Retinal pigment epithelial cell (primary cell): ENCODE measurements around the gene PTPRK.

ENCODE experiments used
- DNase-seq: peaks from one replicate; pipeline ENCODE4 v3.0.0-alpha.2; 2010; ENCODE audit warnings: low read depth
- H3K4me3 ChIP-seq: 2 replicates; pipeline ENCODE4 v1.5.1; 2011; ENCODE audit warnings: mild to moderate bottlenecking, low read length, control low read depth, moderate library complexity
- TF ChIP-seq, protein P1 (sequence below): conservative IDR thresholded peaks from 2 replicates; pipeline ENCODE4 v1.5.1; 2011; ENCODE audit warnings: low read depth, low read length, control low read depth, inconsistent platforms

PTPRK gene

DNA sequence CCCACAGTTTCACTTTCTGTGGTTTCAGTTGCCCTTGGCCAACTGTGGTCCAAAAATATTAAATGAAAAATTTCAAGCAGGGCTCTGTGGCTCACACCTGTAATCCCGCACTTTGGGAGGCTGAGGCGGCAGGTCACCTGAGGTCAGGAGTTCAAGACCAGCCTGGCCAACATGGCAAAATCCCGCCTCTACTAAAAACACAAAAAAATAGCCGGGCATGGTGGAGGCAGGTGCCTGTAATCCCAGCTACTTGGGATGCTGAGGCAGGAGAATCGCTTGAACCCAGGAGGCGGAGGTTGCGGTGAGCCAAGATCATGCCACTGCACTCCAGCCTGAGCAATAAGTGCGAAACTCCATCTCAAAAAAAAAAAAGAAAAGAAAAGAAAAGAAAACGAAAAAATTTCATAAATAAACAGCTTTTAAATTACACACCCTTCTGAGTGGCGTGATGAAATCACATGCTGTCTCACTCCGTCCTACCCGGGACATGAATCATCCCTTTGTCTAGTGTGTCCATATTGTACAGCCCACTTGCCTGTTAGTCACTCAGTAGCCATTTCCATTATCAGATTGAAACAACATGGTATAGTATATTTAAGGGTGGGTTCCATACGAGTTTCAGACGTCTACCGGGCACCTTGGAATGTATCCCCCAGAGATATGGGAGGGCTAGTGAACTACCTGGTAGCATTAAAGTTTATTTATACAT is 11.7 kb downstream of the PTPRK start:
- DNase-seq, result peak; percentile 66
- TF ChIP-seq, protein P1, sequence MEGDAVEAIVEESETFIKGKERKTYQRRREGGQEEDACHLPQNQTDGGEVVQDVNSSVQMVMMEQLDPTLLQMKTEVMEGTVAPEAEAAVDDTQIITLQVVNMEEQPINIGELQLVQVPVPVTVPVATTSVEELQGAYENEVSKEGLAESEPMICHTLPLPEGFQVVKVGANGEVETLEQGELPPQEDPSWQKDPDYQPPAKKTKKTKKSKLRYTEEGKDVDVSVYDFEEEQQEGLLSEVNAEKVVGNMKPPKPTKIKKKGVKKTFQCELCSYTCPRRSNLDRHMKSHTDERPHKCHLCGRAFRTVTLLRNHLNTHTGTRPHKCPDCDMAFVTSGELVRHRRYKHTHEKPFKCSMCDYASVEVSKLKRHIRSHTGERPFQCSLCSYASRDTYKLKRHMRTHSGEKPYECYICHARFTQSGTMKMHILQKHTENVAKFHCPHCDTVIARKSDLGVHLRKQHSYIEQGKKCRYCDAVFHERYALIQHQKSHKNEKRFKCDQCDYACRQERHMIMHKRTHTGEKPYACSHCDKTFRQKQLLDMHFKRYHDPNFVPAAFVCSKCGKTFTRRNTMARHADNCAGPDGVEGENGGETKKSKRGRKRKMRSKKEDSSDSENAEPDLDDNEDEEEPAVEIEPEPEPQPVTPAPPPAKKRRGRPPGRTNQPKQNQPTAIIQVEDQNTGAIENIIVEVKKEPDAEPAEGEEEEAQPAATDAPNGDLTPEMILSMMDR, result no peak
- no peak overlapping the region for H3K4me3 ChIP-seq

DNA sequence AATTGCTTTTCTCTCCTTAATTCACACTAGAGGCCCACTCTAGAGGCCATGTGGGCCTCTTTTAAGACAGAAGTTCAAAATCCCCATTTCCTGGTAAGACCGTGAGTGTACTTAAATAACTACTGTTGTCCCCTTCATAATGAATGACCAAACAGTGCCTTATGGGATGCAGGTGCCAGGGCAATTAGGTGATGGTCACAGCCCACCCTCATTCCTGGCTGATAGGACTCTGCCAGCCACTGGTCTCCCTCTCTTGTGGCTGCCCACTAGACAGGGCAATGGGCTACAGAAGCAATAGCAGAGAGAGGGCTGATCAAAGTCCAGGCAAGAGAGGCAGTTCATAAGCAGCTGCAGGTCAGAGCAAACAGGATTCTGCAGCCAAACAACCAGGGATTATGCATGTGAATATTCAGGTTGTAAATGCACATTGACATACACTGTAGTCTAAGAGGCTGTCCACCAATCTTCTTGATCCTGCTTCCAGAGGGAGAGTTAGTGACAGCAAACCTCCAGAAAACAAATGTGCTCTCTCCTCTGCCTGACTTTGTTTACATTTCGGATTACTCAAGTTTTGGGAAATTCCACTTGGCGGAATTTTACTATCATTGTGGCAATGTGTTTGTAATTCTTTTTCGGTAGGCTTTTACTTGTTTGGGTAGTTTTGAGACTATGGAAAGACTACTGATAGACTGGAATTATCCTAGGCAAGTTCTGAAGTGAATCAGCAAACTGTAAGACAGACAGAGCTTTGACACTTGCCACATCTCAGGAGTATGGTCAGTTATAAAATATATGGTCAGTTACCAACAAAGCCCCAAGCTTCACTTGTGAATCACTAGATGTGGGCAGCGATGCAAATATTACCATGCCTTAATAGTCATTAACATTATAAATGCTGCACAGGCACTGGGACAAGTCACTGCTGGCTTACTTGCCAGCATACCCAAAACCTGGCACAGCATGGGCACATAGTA is 12.8 kb downstream of the PTPRK start:
- H3K4me3 ChIP-seq, result no peak overlapping the region
- DNase-seq, result no peak

DNA sequence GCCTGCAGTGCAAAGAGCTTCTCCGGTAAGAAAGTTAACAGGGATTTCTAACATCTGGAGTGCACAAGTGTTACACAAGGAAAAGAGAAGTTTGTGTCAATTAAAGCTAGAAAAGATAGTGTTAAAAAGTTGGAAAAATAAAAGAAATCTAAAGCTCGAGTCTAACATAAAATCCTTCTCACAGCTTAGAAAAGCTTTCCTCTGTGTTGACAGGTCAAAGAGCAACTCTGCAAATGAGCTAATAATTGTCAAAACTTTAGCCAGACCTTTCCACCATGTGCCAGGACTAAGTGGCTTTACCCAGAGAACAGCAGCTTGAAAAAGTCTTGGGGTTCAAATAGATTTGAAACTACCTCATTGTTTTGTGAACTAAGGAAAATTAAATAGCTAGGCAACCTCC is 14.8 kb downstream of the PTPRK start:
- no peak overlapping the region for H3K4me3 ChIP-seq
- no peak for DNase-seq
- TF ChIP-seq, protein P1, result no peak

More for the DNA sequence above, 12.8 kb downstream of the PTPRK start:
- TF ChIP-seq, protein P1, result no peak

DNA sequence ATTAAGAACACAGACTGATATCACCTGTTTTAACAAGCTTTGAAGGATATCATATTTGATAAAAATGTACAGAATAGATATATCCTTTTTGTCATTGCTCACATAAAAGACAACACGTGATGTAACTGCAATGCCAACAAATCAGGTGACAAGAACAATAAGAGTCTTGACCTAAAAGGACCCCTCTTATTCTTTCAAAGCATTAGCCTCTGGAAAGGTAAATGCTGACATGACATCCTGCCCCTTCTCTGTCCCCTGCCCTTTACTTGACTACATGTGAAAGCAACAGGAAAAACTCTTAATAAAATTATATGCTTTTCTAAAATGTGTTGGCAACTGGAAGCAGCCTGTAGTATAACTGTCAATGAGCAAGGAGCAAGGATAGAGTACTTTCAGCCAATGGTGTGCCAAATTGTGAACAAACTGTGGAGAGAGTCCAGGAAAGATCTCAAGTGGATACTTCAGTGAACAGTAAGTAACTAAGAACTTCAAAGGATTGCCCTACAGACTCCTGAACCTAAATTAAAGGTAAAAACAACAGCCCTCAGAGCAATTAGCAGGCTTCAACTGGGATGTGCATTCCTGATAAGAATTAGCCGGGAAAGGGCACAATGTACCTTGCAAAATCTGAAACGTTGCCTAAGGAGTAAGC is 16.3 kb downstream of the PTPRK start:
- no peak overlapping the region for H3K4me3 ChIP-seq
- TF ChIP-seq, protein P1, result no peak
- DNase-seq, result no peak

DNA sequence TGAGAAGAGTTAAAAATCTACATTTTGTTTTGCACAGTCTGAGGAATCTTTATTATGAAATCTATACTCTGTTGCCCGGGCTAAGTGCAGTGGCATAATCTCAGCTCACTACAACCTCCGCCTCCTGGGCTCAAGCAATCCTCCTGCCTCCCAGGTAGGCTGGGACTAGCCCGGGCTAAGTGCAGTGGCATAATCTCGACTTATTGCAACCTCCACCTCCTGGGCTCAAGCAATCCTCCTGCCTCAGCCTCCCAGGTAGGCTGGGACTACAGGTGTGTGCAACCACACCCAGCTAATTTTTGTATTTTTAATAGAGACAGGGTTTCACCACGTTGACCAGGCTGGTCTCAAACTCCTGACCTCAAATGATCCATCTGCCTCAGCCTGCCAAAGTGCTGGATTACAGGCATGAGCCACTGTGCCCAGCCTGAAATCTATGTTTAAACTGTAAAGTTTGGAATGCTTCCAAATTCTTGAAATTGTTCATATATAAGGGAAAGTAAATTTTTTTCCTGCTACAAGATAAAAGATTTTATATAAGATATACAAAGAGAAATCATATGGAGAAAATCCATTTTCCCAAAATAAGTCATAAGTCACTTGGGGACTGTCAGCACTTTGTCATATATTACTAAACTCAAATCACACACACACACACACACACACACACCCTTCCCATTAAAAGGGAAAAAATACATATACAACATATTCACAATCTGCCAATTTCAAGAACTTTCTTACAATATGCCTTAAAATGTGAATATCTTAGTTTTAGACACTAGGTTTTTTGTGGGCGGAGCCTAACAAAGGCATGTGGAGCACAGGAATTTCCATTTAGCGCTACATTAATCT is 19.4 kb downstream of the PTPRK start:
- H3K4me3 ChIP-seq, result no peak overlapping the region
- TF ChIP-seq, protein P1, result no peak
- no peak for DNase-seq

DNA sequence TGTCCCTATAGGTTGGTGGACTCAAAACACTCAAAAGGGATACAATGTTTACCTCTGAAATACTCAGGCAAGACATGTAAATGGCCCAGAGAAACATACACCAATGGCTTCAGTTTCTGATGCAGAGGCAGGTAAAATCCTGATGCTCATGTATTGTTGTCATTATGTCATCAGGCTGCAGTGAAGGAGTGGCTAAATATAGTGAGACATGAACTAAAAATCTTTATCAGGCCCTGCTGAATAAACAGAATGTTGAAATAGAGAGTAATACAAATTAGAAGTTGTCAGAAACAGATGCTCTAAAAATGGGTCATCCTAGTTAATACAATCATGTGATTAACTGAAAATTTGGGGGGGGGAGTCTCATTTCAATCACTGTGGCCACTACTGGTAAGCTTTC is 20.4 kb downstream of the PTPRK start:
- TF ChIP-seq, protein P1, result no peak
- no peak for DNase-seq

More for the DNA sequence above, 20.4 kb downstream of the PTPRK start:
- no peak overlapping the region for H3K4me3 ChIP-seq
